Stimulated activated CD4-positive, alpha-beta T cell treated with anti-CD3 and anti-CD28 coated beads, Interleukin-12 subunit alpha, Interleukin-12 subunit beta, amount 100 ng/mL, for 4 hours (primary cell): ENCODE measurements around the gene EXOC4.

ENCODE experiments used
- DNase-seq: peaks from one replicate; pipeline ENCODE4 v3.0.0-alpha.2; 2020

The EXOC4 gene

DNA sequence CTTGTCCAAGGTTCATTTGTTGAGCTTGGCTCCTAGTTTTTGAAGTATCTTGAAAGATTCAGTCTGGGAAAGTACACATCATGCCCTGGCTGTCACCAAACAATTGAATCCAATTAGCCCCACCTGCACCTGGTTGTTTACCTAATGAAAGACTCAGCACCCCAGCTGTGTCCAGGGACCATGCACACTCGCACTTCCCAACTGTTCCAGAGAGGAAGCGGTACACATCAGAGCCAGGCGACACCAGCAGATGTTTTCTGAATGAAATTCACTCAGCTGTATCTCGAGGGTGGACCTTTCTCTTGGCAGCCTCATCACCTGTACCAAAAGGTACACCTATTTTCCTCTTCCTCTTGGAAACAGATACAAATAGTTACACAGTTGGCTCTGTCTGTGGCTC, 657.9 kb downstream of the EXOC4 start:
- no peak for DNase-seq

DNA sequence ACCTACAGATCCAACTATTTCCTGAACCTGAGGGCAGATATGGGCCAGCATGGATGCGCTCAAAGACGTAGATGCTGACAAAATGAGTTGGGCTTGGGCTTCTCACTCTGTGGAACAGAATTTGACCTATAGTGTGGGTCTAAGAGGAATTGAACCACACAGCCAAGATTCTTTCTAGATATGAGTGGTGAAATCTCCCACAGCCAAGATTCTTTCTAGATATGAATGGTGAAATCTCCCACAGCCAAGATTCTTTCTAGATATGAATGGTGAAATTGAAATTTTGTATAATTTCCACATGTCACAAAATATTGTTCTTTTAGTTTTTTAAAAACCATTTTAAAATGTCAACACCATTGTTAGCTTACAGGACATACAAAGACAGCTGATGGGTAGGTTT, 658.8 kb downstream of the EXOC4 start:
- DNase-seq = no peak

DNA sequence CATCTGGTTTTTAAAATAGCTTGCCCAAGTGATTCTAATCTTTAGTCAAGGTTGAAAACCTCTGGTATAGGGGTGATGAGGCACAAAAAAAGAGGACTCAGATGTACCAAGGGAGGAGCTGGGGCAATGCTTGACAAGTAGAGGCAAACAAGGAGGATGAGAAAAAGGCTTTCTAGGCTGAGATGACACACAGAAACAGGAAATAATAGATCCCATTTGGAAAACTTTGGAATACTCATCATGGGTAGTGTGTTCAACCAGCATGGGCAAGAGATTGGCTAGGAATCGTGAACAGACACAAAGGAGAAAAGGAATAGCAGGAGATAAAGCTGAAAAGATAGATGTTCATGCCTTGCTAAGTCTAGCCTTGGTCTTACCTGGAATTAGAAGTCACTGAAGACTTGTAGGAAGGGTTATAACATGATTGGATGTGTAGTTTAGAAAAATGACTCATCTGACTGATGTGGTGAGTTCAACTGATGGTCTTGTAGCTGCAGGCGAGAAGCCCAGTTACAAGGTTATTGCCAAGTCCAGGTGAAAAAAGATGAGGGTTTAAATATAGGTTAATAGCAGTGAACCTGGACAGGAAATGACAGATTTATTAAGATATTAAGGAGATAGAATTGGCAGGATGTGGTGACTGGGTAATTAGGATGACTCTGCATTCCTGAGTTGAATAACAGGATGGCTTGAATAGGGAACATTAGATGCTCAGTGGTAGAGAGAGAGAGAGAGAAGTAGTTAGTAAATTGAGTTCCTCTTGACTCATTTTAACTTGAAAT, 660.2 kb downstream of the EXOC4 start:
- DNase-seq = no peak

DNA sequence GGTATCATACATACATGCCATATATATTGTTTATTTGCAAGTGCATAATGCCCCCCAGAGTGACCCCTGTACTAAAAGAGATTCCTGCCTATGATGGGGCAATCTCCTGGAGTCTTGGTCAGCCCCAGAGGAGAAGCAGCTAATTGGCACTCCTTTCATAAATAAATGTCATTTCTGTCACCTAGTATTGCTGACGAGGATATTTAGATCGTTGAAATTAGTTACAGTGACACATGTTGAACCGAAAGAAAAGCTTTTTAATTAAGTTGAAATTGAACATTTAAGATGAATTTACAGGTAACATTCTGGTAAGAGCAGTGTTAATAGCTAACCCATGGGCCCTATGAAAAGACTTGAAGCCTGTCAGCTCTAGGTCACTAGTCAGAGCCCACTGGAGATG, 663.7 kb downstream of the EXOC4 start:
- DNase-seq = no peak

DNA sequence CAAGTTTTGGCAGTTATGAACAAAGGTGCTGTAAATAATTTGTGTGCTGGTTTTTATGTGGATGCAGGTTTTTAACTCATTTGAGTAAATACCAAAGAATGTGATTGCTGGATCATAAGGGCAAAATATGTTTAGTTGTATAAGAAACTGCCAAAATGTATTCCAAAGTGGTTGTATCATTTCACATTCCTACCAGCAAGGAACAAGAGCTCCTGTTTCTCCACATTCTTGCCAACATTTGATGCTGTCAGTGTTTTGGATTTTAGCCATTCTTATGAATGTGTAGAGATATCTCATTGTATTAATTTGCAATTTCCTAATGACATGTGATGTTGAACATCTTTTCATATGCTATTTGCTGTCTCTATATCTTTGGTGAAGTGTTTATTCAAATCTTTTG, 666.9 kb downstream of the EXOC4 start:
- no peak for DNase-seq

DNA sequence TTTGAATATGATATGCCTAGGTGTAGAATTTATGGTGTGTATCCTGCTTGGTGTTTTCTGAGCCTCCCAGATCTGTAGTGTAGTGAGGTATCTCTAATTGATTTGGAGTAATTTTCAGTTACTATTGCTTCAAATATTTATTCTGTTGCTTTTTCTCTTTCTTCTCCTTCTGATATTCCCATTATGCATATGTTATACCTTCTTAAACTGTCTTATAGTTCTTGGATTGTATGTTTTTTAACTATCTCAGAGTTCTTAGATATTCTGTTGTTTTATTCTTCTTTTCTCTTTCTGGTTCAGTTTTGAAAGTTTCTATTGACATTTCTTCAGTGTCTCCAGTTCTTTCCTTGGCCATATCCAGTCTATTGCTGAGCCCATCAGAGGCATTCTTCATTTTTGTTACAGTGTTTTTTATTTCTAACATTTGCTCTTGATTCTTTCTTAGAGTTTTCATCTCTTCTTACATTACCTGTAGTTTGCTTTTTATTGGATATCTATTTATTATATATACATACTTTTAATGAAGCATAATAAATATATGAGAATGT, 668.8 kb downstream of the EXOC4 start:
- DNase-seq = no peak

DNA sequence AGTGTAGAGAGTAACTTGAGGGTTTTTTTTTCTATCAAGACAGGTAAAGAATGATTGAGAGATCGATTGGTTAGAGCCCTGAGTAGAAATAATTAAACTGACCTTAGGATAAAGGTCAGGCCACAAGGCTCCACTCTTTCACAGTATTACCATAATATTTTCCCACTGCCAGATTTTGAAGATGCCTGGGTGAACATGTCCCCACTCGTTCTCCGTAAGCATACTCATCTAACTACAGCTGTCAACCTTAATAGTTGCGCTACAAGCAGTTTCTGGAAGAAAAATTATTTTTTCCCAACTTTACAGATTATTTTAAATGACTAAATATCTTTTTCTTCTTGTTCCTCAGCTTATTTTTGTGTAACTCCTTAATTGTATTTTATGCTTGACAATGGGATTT, 671.1 kb downstream of the EXOC4 start:
- DNase-seq = no peak

DNA sequence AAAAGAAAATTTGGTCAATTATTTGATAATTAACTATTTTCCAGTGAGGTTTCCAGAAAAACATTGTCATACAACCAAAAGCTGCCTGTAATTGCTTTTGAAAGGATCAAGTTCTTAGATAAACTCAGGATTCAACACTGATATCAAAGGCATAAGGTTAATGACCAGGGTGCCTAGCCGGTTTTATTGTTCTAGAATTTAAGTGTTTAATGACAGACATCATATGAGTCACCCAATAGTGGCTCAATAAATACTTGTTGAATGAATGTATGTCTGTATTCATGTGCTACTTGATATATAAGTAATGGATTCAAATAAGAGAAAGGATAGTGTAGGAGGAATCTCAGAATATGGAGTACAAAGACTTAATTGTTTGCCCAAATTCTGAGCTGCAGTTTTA, 678.2 kb downstream of the EXOC4 start:
- DNase-seq = no peak

DNA sequence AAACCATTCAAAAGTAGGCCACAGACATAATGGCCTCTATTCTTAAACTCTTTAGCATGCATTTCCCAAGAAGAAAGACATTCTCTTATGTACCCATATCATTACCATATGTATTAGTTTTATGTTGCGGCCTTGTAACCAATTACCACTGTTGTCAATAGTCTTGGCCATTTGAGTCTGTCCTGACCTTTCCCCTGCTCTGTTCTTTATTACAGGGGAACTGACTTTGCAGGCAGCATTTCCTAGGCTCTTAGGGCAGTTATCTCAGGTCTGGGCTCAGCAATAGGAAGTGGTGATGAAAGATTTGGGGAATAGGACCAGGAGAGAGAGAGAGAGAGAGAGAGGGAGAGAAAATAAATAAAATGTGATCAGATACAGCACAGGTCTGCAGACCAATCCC, 679.7 kb downstream of the EXOC4 start:
- DNase-seq = no peak

DNA sequence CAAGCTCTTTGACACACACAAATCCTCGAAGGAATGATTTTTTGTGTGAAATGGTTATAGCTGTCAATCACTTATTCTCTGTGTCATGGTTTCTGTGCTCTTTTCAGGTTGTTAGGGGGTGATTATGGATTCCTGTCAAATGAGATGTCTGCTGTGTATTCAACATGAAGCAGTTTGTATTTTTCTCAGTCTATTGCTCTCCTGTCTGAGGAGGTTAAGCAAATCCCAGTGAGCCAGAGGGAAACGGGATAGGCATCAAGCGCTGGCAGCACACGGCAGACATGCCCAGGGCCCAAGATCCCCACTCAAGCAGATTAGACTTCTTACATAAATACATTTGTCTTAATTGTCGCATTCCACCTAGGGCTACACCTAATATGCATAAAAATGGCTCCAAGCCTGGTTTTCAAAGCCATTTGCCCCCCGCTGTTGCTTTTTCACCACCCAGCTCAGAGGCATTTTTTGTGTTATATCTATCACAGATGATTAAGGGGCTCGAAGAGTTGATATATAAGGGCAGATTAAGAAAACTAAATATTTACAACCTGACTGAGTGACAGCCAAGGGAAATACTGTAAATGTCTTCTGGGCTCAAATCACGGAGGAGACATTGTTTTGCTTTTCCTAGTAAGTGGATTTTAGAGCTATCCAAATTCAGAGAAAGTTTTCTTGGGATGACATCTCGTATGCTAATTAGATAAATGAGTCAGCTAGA, 681.5 kb downstream of the EXOC4 start:
- no peak for DNase-seq

DNA sequence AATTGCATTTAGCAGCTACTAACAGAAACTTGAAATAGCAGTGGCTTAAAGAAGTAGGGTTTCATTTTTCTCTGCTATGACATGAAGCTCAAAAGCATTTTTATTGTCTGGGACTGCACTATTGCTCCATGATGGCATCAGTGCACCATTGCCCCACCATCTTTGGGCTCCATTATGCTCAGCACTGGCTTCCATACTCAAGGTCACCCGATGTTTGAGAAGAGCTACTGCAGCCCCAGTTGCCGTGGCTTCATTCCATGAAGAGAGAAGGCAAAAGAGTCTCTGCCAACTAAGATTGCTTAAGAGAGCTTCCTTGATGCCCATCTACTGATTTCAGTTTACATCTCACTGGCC, 682.1 kb downstream of the EXOC4 start:
- no peak for DNase-seq

DNA sequence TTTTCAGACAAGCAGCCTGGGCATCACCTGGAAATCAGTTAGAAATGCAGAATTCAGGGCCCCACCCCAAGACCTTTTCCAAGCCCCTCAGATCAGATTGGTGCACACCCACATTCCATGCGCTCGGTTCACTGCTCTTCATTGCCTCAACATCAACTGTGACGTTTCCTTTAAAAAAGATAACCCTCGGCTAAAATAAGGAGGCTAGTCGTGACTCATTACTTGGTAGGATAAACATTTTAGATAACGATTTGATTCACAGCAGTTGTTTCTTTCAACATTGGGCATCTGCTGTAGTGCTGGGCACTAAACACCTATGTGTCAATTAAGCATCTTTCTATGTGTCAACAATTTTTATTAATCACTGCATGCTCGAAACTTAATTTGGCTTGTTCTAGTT, 683.2 kb downstream of the EXOC4 start:
- DNase-seq = no peak

DNA sequence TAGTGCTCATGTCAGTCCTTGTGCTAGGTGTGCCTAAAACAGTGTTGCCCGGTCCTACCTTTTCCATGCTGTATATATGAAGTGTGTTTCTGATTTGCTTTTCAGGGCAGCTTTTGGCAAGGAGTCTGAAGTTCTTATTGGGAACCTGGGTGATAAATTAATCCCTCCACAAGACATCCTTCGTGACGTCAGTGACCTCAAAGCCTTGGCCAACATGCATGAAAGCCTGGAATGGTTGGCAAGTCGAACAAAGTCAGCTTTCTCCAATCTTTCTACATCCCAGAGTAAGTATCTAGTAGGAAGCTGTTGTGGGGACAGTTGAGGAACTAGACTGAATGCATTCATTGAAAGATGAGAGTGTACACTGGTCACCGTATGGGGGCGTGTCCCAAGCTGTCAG, 684.9 kb downstream of the EXOC4 start:
- DNase-seq = no peak

DNA sequence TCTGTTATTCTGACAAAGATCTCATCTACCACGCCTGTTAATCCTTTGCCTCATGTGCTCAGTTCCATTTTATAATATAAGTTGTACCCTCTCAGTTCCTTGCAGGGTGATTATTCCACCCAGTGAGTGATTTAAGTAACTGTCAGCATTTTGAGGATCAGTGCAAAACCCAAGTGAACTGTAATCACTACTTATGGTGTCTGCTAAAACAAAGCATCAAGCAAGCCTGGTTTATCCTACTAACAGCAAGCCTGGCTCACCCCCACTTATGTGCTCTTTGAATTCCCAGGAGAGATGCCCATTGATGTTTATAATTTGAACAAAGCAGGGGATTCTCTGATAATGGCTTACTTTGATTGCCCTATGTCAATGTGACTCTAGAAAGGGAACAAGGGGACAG, 687.5 kb downstream of the EXOC4 start:
- DNase-seq = no peak

DNA sequence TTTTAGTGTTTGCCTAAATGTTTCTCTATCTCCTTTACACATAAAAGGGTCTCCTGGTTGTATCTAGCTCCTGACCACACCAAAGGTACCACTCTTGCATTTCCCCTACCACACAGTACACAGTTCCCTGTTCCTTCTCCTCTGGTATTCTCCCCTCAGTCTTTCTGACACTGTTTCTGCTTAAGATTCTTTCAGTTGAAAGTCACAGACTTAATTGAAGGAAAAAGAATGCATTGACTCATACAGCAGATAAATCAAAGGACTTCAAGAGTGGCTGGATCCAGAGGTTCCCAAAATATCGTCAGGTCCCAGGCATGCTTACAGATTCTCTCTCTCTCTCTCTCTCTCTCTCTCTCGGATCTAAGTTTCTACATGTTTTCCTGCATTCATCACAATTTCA, 688.6 kb downstream of the EXOC4 start:
- DNase-seq = no peak

DNA sequence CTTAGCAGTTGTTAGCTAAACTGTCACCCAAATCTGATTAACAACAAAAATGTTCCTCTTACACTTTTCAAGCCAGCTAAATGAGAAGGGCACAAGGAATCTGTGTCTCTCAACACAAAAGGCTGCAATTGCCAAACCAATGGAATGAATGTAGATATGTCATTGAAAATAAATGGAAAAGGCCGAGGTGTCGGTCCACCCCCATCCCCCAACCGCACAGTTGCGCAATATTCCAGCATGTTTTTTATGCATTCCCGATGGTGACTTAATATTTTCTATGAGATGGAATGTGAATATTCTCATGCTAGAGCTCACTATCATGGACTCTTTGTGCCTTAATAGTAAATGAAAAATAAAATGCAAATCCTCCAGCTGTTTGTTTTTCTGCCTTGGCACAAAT, 692.6 kb downstream of the EXOC4 start:
- DNase-seq = no peak

DNA sequence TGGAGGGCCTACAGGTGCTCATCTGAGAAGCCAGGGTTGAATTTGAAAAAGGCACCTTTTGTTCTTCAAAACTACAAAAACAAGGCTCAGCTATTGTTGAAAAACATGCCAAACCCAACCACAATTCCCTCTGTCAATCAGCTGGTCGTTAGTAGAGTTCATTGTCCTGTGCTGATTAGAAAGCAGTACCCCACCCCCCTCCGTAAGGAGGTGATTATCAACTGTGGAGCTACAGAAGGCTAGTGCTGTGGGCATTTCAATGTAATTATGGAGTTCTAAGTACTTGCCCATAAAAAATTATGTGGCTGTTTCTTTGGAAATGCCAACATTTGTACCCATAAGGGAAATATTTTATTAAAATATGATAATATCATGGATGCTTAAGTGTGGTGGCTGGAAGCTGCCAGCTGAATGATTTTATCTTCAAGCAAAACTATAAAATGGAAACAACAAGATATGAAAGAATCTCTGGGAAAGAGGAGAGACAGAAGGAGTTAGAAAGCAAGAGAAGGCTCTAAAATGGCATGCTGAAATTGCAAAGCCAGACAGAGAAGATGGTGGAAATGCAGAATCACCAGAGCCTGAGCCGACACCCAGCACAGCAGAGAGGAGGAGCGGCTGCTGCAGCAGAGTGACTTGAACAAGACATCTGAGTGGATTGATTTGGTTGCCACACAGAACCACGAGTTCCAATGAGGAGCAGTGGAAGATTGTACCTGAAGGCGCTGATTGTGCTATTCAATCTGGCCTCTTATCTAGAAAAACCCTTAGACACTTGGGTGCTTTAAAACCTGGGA, 694.8 kb downstream of the EXOC4 start:
- DNase-seq = no peak

DNA sequence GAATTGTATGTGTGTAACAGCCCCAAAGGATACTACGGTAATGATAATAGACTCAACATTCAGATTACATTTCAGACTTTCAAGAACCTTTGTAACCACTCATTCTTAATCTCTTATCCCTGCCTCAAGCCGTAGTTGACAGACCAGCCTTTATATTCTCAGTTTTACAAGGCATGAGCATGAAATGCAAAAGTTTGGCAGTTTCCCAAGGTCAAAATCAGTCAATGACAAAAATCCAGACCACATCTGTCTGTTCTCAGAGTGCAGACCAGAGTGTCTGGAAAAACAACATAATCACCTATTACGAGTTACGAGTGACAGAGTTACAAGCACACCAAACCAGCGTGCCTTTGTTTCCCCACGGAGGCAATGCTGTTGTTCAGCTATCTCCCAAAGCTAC, 695.7 kb downstream of the EXOC4 start:
- DNase-seq = no peak

DNA sequence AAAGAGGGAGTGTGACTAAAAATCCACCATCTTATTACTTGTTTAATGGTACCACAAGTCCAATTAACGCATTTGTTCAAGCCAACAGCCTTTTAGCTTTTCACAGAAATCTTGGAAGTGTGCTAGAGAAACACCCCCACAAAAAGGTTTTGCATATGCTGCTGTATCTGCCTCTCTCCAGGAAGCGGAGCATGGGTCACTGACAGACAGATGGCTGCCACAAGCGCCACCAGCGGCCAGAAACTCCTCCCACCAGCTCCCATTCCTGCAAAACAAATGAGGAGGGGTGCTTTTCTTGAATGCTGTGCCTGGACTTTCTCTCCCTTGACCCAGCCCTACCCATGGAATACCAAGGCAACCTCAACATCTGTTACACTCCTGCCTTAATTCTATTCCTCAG, 698.0 kb downstream of the EXOC4 start:
- DNase-seq = no peak

DNA sequence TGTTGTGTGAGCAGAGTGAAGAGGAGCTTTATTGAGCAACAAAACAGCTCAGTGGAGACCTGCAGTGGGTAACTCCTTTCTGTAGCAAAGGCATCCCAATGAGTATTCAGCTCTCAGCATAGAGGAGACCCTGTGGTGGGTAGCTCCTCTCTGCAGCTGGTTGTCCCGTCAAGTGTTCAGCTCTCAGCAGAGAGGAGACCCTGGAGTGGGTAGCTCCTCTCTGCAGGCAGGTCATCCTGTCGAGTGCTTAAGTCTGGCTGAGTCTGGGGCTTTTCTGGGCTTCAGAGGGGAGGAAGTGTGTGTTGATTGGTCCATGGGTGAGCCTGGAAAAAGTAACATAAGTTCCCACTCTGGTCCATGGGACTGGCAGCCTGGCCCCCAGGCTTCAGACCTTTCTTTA, 702.3 kb downstream of the EXOC4 start:
- DNase-seq = no peak

DNA sequence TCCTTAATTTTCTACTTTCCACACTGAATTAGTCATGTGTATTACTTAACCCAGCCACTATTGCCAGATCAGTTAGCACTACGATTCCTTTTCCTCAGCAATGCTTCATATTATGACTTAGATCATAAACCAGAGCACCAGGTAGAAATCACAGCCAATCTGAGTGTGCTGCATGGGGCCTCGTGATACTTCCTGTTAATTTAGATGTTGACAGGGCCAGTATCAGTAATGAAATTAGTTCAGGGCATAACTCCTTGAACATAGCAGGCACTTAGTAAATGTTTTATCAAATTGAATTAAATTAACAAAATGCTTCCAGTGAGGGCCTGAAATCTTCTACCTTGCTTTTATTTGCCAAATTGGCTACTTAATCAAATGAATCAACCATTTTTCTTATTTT, 705.0 kb downstream of the EXOC4 start:
- no peak for DNase-seq

DNA sequence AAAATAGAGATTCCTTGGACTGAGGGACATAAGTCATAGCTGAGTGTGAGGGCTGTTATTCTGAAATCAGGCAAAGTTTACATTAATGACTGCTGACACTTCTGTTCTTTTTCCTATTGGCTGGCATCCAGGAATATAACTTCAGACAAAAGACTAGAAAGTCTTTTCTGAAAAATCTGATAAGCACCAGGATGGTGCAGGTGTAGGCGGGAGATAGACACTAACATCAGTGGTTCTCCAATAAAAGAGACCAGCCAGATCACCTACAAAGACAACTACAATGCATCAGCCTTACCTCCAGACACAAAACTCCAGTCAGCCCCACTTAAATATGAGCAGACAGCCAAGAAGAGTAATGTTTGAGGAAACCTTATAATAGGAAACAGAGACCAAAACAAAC, 705.9 kb downstream of the EXOC4 start:
- no peak for DNase-seq

DNA sequence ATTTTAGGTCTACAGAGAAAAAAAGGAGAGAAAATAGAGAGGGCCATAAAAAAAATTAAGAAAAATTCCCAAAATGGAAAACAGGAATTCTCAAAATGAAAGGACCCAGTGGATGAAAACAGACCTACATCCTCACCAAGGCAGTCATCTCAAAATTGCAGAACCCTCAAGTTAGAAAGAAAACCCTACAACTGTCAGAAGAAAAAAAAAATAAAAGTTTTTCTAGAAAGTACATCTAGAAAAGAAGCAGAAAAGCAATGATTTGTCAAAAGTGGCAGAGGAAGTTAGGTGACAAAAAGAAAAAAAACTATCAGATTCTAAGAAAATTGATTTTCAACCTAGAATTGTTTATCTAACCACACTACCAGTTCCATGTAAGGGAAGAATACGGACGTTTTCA, 706.6 kb downstream of the EXOC4 start:
- no peak for DNase-seq

DNA sequence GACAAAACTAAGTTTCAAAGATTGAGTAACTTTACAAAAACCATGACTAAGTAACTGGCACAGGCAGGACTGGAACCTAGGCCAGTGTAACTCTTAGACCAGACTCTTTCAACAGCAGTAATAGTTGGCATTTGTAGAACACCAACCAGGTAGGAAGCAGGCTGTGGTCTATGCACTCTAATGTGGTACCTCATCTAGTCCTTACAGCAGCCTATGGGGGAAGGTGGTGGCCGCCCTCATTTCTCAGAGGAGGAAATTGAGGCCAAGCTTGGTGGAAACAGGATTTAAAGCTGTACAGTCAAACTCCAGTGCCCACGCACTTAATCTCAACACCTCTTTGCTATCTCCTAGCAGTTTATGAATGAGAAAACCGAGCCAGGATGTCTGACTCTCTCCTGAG, 708.8 kb downstream of the EXOC4 start:
- no peak for DNase-seq
